Measurements from ENCODE around the gene CEL.

CEL gene

GRCh38 chr9:133119103-133119845 is 57.5 kb downstream of the CEL start:
- peak; percentile 78 for DNase-seq

- peak; percentile 68 for DNase-seq
Observed at GRCh38 chr9:133119846-133120500, 58.2 kb downstream of the CEL start.

DNA sequence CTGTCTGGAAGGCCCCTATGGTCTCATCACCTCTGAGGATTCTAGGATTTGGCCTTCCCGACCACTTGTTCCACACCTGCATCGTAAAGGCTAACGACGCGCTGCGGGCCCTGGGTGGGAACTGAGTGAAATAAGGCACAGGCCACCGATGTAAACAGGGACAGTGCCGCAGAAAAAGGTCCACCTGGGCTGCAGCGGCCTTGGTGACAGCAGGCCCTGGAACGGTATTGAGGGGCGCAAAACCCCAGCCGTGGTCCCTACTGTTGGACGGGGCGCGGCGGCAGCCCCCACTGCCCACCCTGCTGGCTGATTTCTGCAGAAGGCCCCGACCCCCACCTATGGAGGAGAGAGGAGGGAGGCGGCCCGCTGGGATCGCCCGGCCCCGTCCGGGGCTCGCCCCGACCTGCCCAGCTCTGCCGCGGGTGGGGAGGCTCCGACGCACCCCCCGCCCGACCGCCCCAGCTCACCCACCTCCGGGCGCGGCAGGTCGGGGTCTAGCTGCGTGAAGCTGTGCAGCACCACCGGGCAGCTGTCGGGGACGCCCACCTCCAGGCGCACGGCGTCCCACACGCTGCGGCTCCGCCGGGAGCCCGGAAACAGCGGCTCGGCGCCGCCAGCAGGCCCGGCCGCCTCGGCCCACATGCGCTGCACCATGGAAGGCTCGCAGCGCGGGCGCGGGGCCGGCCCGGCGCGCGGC is 58.9 kb downstream of the CEL start:
- peak; percentile 68 for DNase-seq

Data from NCI-H82 (cell line).